ENCODE measurements around the gene MYZAP. TPM values are rescaled to one million over a fixed set of nuclear protein-coding genes. Genes with fewer than 3 reads are reported as not detected.
A peak's percentile ranks its signal among the peaks of the same experiment; 100 is the strongest.

MYZAP gene
- total RNA-seq, 3 donors from 2014 or later = 12.1 to 23.0 (median 16.7) TPM

- Histone ChIP-seq H3K4me3 (no peak overlapping the region), H3K4me1 (peaks cover 0 to 14% of the 10 kb centered on the region in 2 donors), H3K36me3 (no peaks in the 10 kb centered on the region), H3K27ac (peak overlapping the region; percentile 83 to 87), H3K27me3 (no peaks in the 10 kb centered on the region), H3K9me3 (no peaks in the 10 kb centered on the region)
- intact Hi-C loops (cut with DNase I; ENCODE audit: low total_unique reads) = no loop called here
- no peak for TF ChIP-seq POLR2A (IDR thresholded peaks at IDR 0.05)
- TF ChIP-seq CTCF (IDR thresholded peaks at IDR 0.05) = no peak
- TF ChIP-seq POLR2AphosphoS5 (IDR thresholded peaks at IDR 0.05) = no peak
- DNase-seq (ENCODE audit: low spot score in 2 of 2) = no peak
Observed at GRCh38 chr15:57552678-57553334, 38.9 kb upstream of the MYZAP start.

GRCh38 chr15:57553526-57553925 lies 38.2 kb upstream of the MYZAP start:
- H3K36me3 ChIP-seq = no peaks in the 10 kb centered on the region
- no peak overlapping the region for H3K27ac ChIP-seq
- H3K27me3 ChIP-seq = no peaks in the 10 kb centered on the region
- H3K9me3 ChIP-seq = no peaks in the 10 kb centered on the region
- intact Hi-C loops (cut with DNase I; ENCODE audit: low total_unique reads) = no loop called here
- no peak for TF ChIP-seq CTCF (IDR thresholded peaks at IDR 0.05)
- no peak for TF ChIP-seq POLR2AphosphoS5 (IDR thresholded peaks at IDR 0.05)
- TF ChIP-seq POLR2A (IDR thresholded peaks at IDR 0.05) = no peak
- DNase-seq (ENCODE audit: low spot score in 2 of 2) = no peak
- no peak overlapping the region for H3K4me3 ChIP-seq
- peaks cover 0 to 14% of the 10 kb centered on the region in 2 donors for H3K4me1 ChIP-seq

GRCh38 chr15:57554063-57554811 lies 37.5 kb upstream of the MYZAP start:
- no peak for DNase-seq (ENCODE audit: low spot score in 2 of 2)
- H3K4me1 ChIP-seq = peaks cover 0 to 14% of the 10 kb centered on the region in 2 donors
- TF ChIP-seq CTCF (IDR thresholded peaks at IDR 0.05) = no peak
- TF ChIP-seq POLR2A (IDR thresholded peaks at IDR 0.05) = no peak
- no peak for TF ChIP-seq POLR2AphosphoS5 (IDR thresholded peaks at IDR 0.05)
- intact Hi-C loops (cut with DNase I; ENCODE audit: low total_unique reads) = no loop called here
- H3K9me3 ChIP-seq = no peaks in the 10 kb centered on the region
- H3K36me3 ChIP-seq = no peaks in the 10 kb centered on the region
- no peak overlapping the region for H3K4me3 ChIP-seq
- no peaks in the 10 kb centered on the region for H3K27me3 ChIP-seq
- H3K27ac ChIP-seq = peak overlapping the region; percentile 0 to 22

GRCh38 chr15:57554812-57555179 lies 36.9 kb upstream of the MYZAP start:
- Histone ChIP-seq H3K9me3 (no peaks in the 10 kb centered on the region), H3K4me3 (no peak overlapping the region), H3K36me3 (no peaks in the 10 kb centered on the region), H3K27me3 (no peaks in the 10 kb centered on the region), H3K27ac (peak overlapping the region in 1 of 2 donors; percentile 0), H3K4me1 (peaks cover 0 to 14% of the 10 kb centered on the region in 2 donors)
- no peak for TF ChIP-seq POLR2AphosphoS5 (IDR thresholded peaks at IDR 0.05)
- no peak for TF ChIP-seq CTCF (IDR thresholded peaks at IDR 0.05)
- TF ChIP-seq POLR2A (IDR thresholded peaks at IDR 0.05) = no peak
- intact Hi-C loops (cut with DNase I; ENCODE audit: low total_unique reads) = no loop called here
- no peak for DNase-seq (ENCODE audit: low spot score in 2 of 2)

GRCh38 chr15:57555270-57555669 lies 36.4 kb upstream of the MYZAP start:
- H3K9me3 ChIP-seq = no peaks in the 10 kb centered on the region
- no peaks in the 10 kb centered on the region for H3K27me3 ChIP-seq
- H3K27ac ChIP-seq = no peak overlapping the region
- intact Hi-C loops (cut with DNase I; ENCODE audit: low total_unique reads) = no loop called here
- H3K4me3 ChIP-seq = no peak overlapping the region
- no peaks in the 10 kb centered on the region for H3K36me3 ChIP-seq
- DNase-seq (ENCODE audit: low spot score in 2 of 2) = no peak
- TF ChIP-seq CTCF (IDR thresholded peaks at IDR 0.05) (no peak), POLR2A (IDR thresholded peaks at IDR 0.05) (no peak)
- peaks cover 0 to 10% of the 10 kb centered on the region in 2 donors for H3K4me1 ChIP-seq
